Thyroid gland (tissue), 4 donors: ENCODE results near the gene ENDOU. TPM values are rescaled to one million over a fixed set of nuclear protein-coding genes. Genes with fewer than 3 reads are reported as not detected.

Source experiments
- DNase-seq, 2 donors: peaks; one replicate each; pipeline ENCODE4 v3.0.0-alpha.2; 2019
- H3K27ac ChIP-seq, 3 donors: fragments of 200-600 bp; sonication (generic); 1 replicate in 2 of 3; 2 replicates in 1 of 3; pipeline ENCODE4 v1.5.1; 2016 to 2019; ENCODE audit warnings: mild to moderate bottlenecking in 1 of 3, moderate library complexity in 1 of 3
- H3K27me3 ChIP-seq: fragments of 200-600 bp; sonication (generic); one replicate; pipeline ENCODE4 v1.5.1; 2019
- H3K36me3 ChIP-seq, 2 donors: fragments of 200-600 bp; sonication (generic); one replicate each; pipeline ENCODE4 v1.5.1; 2016 to 2019
- H3K4me1 ChIP-seq, 2 donors: fragments of 200-600 bp; sonication (generic); one replicate each; pipeline ENCODE4 v1.5.1; 2017 to 2019
- H3K4me3 ChIP-seq, 3 donors: fragments of 200-600 bp; sonication (generic); replicated peaks in 1 of 3; 1 replicate in 2 of 3; 2 replicates in 1 of 3; pipeline ENCODE4 v1.5.1; 2016; ENCODE audit warnings: mild to moderate bottlenecking in 1 of 3
- H3K9me3 ChIP-seq: fragments of 200-600 bp; sonication (generic); one replicate; pipeline ENCODE4 v1.5.1; 2017
- CTCF ChIP-seq, 6 experiments: fragments of 200-600 bp in 3 of 6; fragments of 450-650 bp in 3 of 6; sonication (generic) in 3 of 6; IDR thresholded peaks; one replicate each; pipeline ENCODE4 v1.5.1; 2016 to 2019; ENCODE audit warnings: antibody characterized with exemption in 6 of 6, mild to moderate bottlenecking in 2 of 6, inconsistent platforms in 1 of 6, moderate library complexity in 1 of 6
- POLR2A ChIP-seq, 2 donors: fragments of 450-650 bp; IDR thresholded peaks; one replicate each; pipeline ENCODE4 v1.6.1; 2017; ENCODE audit warnings: antibody characterized with exemption in 2 of 2, mild to moderate bottlenecking in 2 of 2, moderate library complexity in 1 of 2
- WGBS, 2 donors: methylation state at CpG; one replicate each; pipeline ENCODE4 v1.1.5; 2017; 5-methylcytosine and 5-hydroxymethylcytosine counted together
- intact Hi-C: fragments of 100-400 bp; cut with DNase I; formaldehyde crosslinking; loops from one replicate; pipeline ENCODE4 v1.15.1; 2023
- total RNA-seq, 4 donors: library from RNA; depleted of rRNA; stranded (reverse); fragments of >200 nt; gene quantifications; one replicate each; pipeline ENCODE4 v1.2.3, GENCODE V29; 2016

The ENDOU gene
- total RNA-seq, 4 donors from 2014 or later: 0.11 to 1.9 (median 1.2) TPM

GRCh38 chr12:47772738-47773061 is 47.4 kb upstream of the ENDOU start:
- WGBS, 2 donors: 19 to 20% methylated on average over 17 of the region's 17 CpGs
- no peak for DNase-seq
- no peaks in the 10 kb centered on the region for H3K27me3 ChIP-seq
- TF ChIP-seq POLR2A (IDR thresholded peaks at IDR 0.05): no peak
- TF ChIP-seq CTCF (IDR thresholded peaks at IDR 0.05): no peak
- intact Hi-C loops: no loop called here
- H3K9me3 ChIP-seq: no peaks in the 10 kb centered on the region
- peaks cover 46 to 47% of the 10 kb centered on the region in 2 donors for H3K4me1 ChIP-seq
- peak overlapping the region; percentile 82 to 97 (median 82) for H3K27ac ChIP-seq
- H3K36me3 ChIP-seq: no peaks in the 10 kb centered on the region
- peak overlapping the region in 1 of 3 donors; percentile 79 for H3K4me3 ChIP-seq

GRCh38 chr12:47772094-47772660 is 46.9 kb upstream of the ENDOU start:
- 85% methylated on average over 13 of the region's 13 CpGs for WGBS, 2 donors
- Histone ChIP-seq H3K4me3 (no peak overlapping the region), H3K36me3 (no peaks in the 10 kb centered on the region), H3K4me1 (peaks cover 41 to 42% of the 10 kb centered on the region in 2 donors), H3K27ac (peak overlapping the region in 1 of 3 donors; percentile 97), H3K27me3 (no peaks in the 10 kb centered on the region), H3K9me3 (no peaks in the 10 kb centered on the region)
- intact Hi-C loops: no loop called here
- TF ChIP-seq CTCF (IDR thresholded peaks at IDR 0.05) (no peak), POLR2A (IDR thresholded peaks at IDR 0.05) (no peak)
- DNase-seq: no peak

- intact Hi-C loops: no loop called here
- Histone ChIP-seq H3K36me3 (no peaks in the 10 kb centered on the region), H3K27ac (no peak overlapping the region), H3K4me1 (peaks cover 32 to 33% of the 10 kb centered on the region in 2 donors), H3K4me3 (no peak overlapping the region), H3K27me3 (no peaks in the 10 kb centered on the region), H3K9me3 (no peaks in the 10 kb centered on the region)
- 90 to 94% methylated on average over 6 of the region's 6 CpGs for WGBS, 2 donors
- DNase-seq: no peak
- TF ChIP-seq POLR2A (IDR thresholded peaks at IDR 0.05): no peak
- TF ChIP-seq CTCF (IDR thresholded peaks at IDR 0.05): no peak
Measured at GRCh38 chr12:47771304-47771703, 46.0 kb upstream of the ENDOU start.

GRCh38 chr12:47770086-47770726 is 44.9 kb upstream of the ENDOU start:
- H3K27me3 ChIP-seq: no peaks in the 10 kb centered on the region
- no peak for DNase-seq
- no peak for TF ChIP-seq POLR2A (IDR thresholded peaks at IDR 0.05)
- no peak for TF ChIP-seq CTCF (IDR thresholded peaks at IDR 0.05)
- no peak overlapping the region for H3K27ac ChIP-seq
- no peaks in the 10 kb centered on the region for H3K36me3 ChIP-seq
- no peak overlapping the region for H3K4me3 ChIP-seq
- no peaks in the 10 kb centered on the region for H3K9me3 ChIP-seq
- 91 to 94% methylated on average over 3 of the region's 3 CpGs for WGBS, 2 donors
- intact Hi-C loops: no loop called here
- H3K4me1 ChIP-seq: peaks cover 21 to 22% of the 10 kb centered on the region in 2 donors

- Histone ChIP-seq H3K27ac (no peak overlapping the region), H3K36me3 (no peaks in the 10 kb centered on the region), H3K27me3 (no peaks in the 10 kb centered on the region), H3K4me3 (no peak overlapping the region), H3K9me3 (no peaks in the 10 kb centered on the region), H3K4me1 (peaks cover 15 to 16% of the 10 kb centered on the region in 2 donors)
- 94% methylated on average over 4 of the region's 4 CpGs for WGBS, 2 donors
- TF ChIP-seq POLR2A (IDR thresholded peaks at IDR 0.05): no peak
- no peak for TF ChIP-seq CTCF (IDR thresholded peaks at IDR 0.05)
- intact Hi-C loops: no loop called here
- DNase-seq: no peak
Measured at GRCh38 chr12:47769234-47770085, 44.2 kb upstream of the ENDOU start.
